Measurements from ENCODE around the gene KCNJ6. TPM values are rescaled to one million over a fixed set of nuclear protein-coding genes. Genes with fewer than 3 reads are reported as not detected.

Gene KCNJ6
- total RNA-seq, 1 donor from 2014 or later: 0.64 TPM

DNA sequence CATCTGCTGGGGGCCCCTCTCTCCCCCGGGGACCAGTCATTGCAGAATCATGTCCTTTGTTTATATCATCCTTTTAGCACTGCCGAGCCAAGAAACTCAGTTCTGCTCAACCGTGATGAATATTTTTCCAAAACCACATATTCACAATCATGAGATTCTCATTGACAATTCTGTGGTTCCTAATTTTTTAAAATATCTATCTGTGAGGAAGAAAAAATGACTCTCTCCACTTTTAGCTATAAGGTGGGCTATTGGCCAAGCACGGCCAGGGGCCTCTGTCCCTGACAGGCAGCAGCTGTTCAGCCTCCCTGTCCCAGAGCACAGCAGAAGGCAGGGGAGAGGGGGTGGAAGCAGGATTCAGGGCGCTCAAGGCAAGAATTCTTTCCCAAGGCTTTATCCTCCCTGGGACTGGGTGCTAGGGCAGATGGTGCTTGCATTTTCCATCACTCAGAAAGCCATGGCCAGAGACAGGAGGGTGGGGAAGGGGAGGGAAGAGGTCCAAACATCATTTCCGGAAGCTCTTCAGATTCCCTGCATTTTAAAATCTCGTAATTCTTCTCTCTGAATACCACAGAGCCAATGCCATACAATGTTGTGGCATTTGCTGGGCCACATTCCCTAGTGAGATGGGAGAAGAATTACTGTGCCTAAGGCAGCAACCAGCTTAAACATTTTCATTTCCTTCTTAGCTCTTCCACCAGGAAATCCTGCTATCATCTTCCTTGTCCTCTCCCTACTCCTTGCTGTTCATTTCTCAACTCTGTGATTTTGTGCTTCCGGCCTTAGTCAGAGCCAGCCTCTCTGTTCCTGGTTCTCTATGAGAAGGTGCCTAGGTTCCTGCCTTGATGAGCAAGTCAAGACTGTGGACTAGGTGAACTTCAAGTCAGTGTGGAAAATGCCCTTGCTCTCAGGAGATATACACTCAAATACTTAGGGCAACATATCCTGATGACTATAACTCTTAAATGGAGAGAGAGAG is 60.3 kb downstream of the KCNJ6 start:
- no peak for TF ChIP-seq CTCF (IDR thresholded peaks at IDR 0.05)
- Histone ChIP-seq H3K4me1 (no peaks in the 10 kb centered on the region), H3K27me3 (no peaks in the 10 kb centered on the region), H3K9me3 (peaks cover 0 to 4% of the 10 kb centered on the region in 2 donors), H3K4me3 (no peak overlapping the region), H3K27ac (no peak overlapping the region), H3K36me3 (no peaks in the 10 kb centered on the region)
- intact Hi-C loops (cut with DNase I): no loop called here
- no peak for DNase-seq (ENCODE audit: low spot score in 2 of 2)

DNA sequence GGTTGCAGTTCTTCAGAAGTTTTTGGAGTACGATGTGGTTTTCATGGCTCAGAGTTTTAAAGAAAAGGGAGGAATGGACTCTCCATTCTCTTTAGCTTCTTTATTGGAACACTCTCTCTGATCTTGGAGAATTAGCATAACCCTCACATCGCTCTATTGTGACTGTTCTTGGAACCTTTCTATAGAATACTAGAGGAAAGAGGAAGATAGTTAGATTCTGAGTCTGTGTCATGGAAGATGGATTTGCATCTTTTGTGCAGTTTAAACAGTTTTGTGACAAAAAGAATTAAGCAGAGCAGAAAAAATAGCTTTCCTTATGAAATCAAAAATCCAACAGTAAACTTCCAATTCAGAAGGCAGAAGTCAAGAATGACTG is 61.0 kb downstream of the KCNJ6 start:
- Histone ChIP-seq H3K9me3 (peaks cover 0 to 4% of the 10 kb centered on the region in 2 donors), H3K27me3 (no peaks in the 10 kb centered on the region), H3K36me3 (no peaks in the 10 kb centered on the region), H3K27ac (no peak overlapping the region), H3K4me1 (no peaks in the 10 kb centered on the region), H3K4me3 (no peak overlapping the region)
- intact Hi-C loops (cut with DNase I): no loop called here
- no peak for DNase-seq (ENCODE audit: low spot score in 2 of 2)
- TF ChIP-seq CTCF (IDR thresholded peaks at IDR 0.05): no peak

DNA sequence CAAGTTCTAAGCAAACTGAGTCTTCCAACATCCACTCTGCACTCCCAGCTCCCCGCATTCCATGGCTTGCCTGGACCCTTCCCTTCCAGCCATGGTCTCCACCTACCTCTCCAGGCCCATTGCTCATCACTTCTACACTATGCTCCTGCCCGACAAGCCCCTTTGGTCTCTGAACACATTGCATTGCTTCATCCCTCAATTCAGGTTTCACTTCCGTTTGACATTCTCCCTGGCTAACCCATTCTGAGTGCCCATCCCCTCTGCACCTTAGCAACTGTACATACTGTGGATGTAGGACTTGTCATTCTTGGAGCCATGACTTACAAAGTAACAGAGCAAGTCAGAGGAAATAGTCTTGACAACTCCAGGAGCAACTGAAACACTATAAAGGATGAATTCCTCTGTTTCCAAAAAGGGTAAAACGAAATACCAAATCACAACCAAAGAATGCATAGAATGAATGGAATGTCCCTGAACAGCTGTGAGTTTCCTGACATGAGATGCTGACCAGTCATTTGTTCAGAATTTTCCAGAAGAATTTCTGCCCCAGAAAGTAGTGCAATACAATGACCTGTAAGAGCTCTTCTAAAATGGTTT is 66.7 kb downstream of the KCNJ6 start:
- TF ChIP-seq CTCF (IDR thresholded peaks at IDR 0.05): no peak

DNA sequence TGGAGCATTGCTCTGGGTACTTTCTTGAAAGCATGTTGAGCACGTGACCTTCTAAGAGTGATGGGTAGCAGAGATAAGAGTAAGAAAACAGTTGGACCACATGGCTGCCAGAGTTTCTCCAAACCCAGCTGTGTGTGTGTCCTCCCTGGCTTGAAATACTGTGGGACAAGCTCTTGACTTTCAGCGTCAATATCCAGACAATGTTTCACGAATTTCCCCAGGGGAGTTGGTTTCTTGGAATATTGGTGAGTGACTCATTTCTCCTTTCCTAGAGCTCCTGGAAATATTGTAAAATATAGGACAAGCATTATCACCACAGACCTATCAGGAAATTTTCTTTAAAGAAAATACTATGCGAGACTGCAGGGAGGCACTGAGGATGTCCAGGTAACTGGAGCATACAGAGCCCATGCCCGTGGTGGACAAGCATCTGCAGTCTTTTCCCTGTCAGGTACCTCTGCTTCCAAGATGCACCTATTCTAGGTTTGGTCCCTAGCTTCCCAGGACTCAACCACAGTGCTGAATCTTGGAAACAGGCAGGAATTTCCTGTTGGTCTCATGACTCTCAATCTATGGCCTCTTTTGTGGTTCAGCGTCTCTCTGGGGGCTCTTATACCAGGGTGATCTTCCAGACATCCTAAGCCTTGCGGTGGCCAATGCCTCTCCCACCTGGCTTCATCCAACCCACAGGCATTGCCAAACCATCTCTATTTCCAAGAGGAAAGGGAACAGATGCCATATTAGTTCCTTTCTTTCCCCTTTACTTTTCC is 67.4 kb downstream of the KCNJ6 start:
- H3K36me3 ChIP-seq: no peaks in the 10 kb centered on the region
- H3K27ac ChIP-seq: no peak overlapping the region
- H3K27me3 ChIP-seq: no peaks in the 10 kb centered on the region
- intact Hi-C loops (cut with DNase I): no loop called here
- H3K9me3 ChIP-seq: no peaks in the 10 kb centered on the region
- DNase-seq (ENCODE audit: low spot score in 2 of 2): no peak
- no peaks in the 10 kb centered on the region for H3K4me1 ChIP-seq
- H3K4me3 ChIP-seq: no peak overlapping the region
- no peak for TF ChIP-seq CTCF (IDR thresholded peaks at IDR 0.05)

More for the DNA sequence above, 66.7 kb downstream of the KCNJ6 start:
- intact Hi-C loops (cut with DNase I): no loop called here
- no peak overlapping the region for H3K27ac ChIP-seq
- H3K27me3 ChIP-seq: no peaks in the 10 kb centered on the region
- no peak overlapping the region for H3K4me3 ChIP-seq
- no peaks in the 10 kb centered on the region for H3K4me1 ChIP-seq
- H3K9me3 ChIP-seq: no peaks in the 10 kb centered on the region
- no peaks in the 10 kb centered on the region for H3K36me3 ChIP-seq
- no peak for DNase-seq (ENCODE audit: low spot score in 2 of 2)

DNA sequence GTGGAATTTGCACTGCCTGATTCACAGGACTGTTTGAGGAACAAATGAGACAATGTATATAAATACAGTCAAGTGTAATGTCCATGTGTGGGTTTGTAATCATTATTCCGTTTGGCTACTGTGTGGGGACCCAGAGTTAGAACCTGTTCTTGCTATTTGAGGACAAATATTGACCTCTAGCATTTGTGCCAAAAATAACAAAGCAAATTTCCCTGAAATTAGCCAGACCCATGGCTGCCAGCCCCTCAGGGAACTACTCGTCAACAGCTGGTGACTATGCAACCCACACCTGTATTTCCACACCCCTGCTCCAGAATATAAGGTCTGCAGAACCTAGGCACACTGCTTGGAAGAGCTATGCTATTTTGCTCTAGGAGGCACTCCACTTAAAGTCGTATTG is 70.7 kb downstream of the KCNJ6 start:
- no peak for DNase-seq (ENCODE audit: low spot score in 2 of 2)
- no peak overlapping the region for H3K27ac ChIP-seq
- TF ChIP-seq CTCF (IDR thresholded peaks at IDR 0.05): no peak

More for the DNA sequence above, 70.7 kb downstream of the KCNJ6 start:
- Histone ChIP-seq H3K9me3 (no peaks in the 10 kb centered on the region), H3K4me3 (no peak overlapping the region), H3K36me3 (no peaks in the 10 kb centered on the region), H3K27me3 (no peaks in the 10 kb centered on the region), H3K4me1 (no peaks in the 10 kb centered on the region)
- intact Hi-C loops (cut with DNase I): no loop called here

Measured in ascending aorta (tissue), 2 donors.